ENCODE data around the gene TPTE2. TPM values are rescaled to one million over a fixed set of nuclear protein-coding genes. Genes with fewer than 3 reads are reported as not detected.

Gene TPTE2
- total RNA-seq, 2 donors from 2014 or later: 0.15 TPM; not detected in 1

GRCh38 chr13:19581675-19582074 is 20.3 kb upstream of the TPTE2 start:
- Histone ChIP-seq H3K27ac (no peak overlapping the region), H3K4me1 (no peaks in the 10 kb centered on the region), H3K27me3 (no peaks in the 10 kb centered on the region), H3K9me3 (no peaks in the 10 kb centered on the region), H3K4me3 (no peak overlapping the region), H3K9ac (ENCODE audit: low read depth in 2 of 2, low read length in 2 of 2) (no peak overlapping the region), H3K36me3 (no peaks in the 10 kb centered on the region)
- intact Hi-C loops (cut with DNase I): no loop called here
- TF ChIP-seq, protein P1, sequence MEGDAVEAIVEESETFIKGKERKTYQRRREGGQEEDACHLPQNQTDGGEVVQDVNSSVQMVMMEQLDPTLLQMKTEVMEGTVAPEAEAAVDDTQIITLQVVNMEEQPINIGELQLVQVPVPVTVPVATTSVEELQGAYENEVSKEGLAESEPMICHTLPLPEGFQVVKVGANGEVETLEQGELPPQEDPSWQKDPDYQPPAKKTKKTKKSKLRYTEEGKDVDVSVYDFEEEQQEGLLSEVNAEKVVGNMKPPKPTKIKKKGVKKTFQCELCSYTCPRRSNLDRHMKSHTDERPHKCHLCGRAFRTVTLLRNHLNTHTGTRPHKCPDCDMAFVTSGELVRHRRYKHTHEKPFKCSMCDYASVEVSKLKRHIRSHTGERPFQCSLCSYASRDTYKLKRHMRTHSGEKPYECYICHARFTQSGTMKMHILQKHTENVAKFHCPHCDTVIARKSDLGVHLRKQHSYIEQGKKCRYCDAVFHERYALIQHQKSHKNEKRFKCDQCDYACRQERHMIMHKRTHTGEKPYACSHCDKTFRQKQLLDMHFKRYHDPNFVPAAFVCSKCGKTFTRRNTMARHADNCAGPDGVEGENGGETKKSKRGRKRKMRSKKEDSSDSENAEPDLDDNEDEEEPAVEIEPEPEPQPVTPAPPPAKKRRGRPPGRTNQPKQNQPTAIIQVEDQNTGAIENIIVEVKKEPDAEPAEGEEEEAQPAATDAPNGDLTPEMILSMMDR (IDR thresholded peaks at IDR 0.05): no peak
- no peak for DNase-seq

- TF ChIP-seq, protein P1 (IDR thresholded peaks at IDR 0.05): no peak
- Histone ChIP-seq H3K9ac (ENCODE audit: low read depth in 2 of 2, low read length in 2 of 2) (no peak overlapping the region), H3K27me3 (no peaks in the 10 kb centered on the region), H3K36me3 (no peaks in the 10 kb centered on the region), H3K4me1 (no peaks in the 10 kb centered on the region), H3K9me3 (no peaks in the 10 kb centered on the region), H3K27ac (no peak overlapping the region), H3K4me3 (no peak overlapping the region)
- intact Hi-C loops (cut with DNase I): no loop called here
- no peak for DNase-seq
These were observed 13.9 kb upstream of the TPTE2 start for GRCh38 chr13:19575230-19575629.

GRCh38 chr13:19573120-19573716 is 11.9 kb upstream of the TPTE2 start:
- TF ChIP-seq, protein P1 (IDR thresholded peaks at IDR 0.05): no peak

GRCh38 chr13:19572280-19572679 is 10.9 kb upstream of the TPTE2 start:
- Histone ChIP-seq H3K4me3 (no peak overlapping the region), H3K4me1 (no peaks in the 10 kb centered on the region), H3K27me3 (no peaks in the 10 kb centered on the region), H3K36me3 (no peaks in the 10 kb centered on the region), H3K27ac (no peak overlapping the region), H3K9me3 (no peaks in the 10 kb centered on the region), H3K9ac (ENCODE audit: low read depth in 2 of 2, low read length in 2 of 2) (no peak overlapping the region)
- TF ChIP-seq, protein P1 (IDR thresholded peaks at IDR 0.05): no peak
- DNase-seq: no peak
- intact Hi-C loops (cut with DNase I): no loop called here

More at GRCh38 chr13:19573120-19573716, 11.9 kb upstream of the TPTE2 start:
- H3K36me3 ChIP-seq: no peaks in the 10 kb centered on the region
- H3K4me1 ChIP-seq: no peaks in the 10 kb centered on the region
- DNase-seq: no peak
- no peak overlapping the region for H3K9ac ChIP-seq (ENCODE audit: low read depth in 2 of 2, low read length in 2 of 2)
- no peak overlapping the region for H3K4me3 ChIP-seq
- H3K27me3 ChIP-seq: no peaks in the 10 kb centered on the region
- no peak overlapping the region for H3K27ac ChIP-seq
- H3K9me3 ChIP-seq: no peaks in the 10 kb centered on the region
- intact Hi-C loops (cut with DNase I): no loop called here

DNA sequence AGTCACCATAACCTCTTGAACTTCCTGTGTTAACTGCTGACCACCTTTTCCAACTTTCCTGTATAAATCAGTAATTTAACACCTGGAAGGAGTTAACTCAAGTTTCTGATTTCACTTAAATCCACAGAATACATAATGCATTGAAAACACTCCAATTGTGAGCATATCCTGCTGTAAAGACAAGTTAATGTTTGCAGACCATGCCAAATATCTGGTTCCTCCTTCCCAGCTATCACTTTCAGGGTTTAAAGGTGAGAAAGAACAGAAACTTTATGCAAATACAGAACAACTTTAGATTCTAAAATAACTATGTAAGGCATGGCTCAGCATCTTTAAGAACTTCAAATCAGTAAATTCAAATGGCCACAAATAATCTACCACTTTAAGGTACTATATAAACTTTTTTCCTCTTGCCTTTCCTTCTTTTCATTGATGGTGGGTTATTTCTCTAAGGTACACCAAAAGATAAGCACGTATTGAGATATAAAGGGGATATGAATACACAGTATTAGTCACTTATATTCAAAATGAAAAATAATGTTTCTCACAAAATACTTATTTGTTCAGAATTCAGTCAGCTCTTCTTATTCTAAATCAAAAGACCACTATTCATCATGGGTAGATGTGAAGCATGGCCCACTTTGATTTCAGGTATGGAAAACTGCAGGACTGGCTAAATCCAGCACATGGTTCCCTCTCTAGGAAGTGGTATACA is 6.6 kb upstream of the TPTE2 start:
- H3K9me3 ChIP-seq: no peaks in the 10 kb centered on the region
- H3K27ac ChIP-seq: no peak overlapping the region
- intact Hi-C loops (cut with DNase I): no loop called here
- H3K9ac ChIP-seq (ENCODE audit: low read depth in 2 of 2, low read length in 2 of 2): no peak overlapping the region
- no peak overlapping the region for H3K4me3 ChIP-seq
- TF ChIP-seq, protein P1 (IDR thresholded peaks at IDR 0.05): no peak
- no peak for DNase-seq
- no peaks in the 10 kb centered on the region for H3K4me1 ChIP-seq
- H3K27me3 ChIP-seq: no peaks in the 10 kb centered on the region
- no peaks in the 10 kb centered on the region for H3K36me3 ChIP-seq
